HG02943 (cell line): ENCODE results near the gene MTURN.

Source experiments
- ATAC-seq: cut with Tn5 transposase; IDR thresholded peaks from one replicate; pipeline ENCODE4 v1.9.1; 2021; ENCODE audit warnings: mild to moderate bottlenecking, low read depth, moderate library complexity; ENCODE audit not compliant: unreplicated experiment

The MTURN gene

DNA sequence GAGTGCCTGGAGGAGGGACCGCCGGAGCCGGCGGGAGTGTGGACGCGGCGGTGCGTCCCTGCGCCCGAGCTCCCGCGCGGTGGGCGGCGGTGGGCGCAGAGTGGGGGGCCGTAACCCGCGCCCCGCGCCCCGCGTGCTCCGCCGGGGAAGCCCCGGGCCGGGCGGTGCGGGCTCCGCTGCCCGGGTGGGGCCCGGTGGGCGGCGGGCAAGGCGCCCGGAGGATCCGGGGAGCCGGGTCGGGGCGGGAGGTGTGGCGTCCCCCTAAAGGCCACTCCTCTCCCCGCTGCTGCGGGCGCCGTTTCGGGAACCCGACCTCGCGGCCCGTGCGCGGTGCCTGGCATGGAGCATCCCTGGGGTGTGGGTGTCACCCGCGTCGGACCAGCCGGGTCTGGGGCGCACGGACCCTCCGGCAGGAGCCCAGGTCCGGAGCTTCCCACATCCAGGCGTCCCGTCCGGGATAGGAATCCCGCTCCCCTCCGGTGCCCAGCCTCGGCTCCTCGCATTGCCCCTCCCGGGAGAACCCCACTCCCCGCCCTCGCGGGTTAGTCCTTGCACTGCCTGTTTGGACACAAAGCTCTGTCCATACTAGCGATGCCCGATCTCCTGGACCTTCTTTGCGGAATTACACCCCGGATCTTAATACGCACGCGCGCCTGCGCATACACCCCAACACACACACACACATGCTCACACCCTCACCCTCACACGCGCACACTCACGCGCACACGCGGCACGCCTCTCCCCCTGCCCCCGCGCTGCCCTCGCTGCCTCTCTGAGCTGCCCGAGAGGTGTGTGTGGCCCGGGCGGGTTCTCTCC is 723 bp downstream of the MTURN start:
- ATAC-seq, result peak; percentile 24

DNA sequence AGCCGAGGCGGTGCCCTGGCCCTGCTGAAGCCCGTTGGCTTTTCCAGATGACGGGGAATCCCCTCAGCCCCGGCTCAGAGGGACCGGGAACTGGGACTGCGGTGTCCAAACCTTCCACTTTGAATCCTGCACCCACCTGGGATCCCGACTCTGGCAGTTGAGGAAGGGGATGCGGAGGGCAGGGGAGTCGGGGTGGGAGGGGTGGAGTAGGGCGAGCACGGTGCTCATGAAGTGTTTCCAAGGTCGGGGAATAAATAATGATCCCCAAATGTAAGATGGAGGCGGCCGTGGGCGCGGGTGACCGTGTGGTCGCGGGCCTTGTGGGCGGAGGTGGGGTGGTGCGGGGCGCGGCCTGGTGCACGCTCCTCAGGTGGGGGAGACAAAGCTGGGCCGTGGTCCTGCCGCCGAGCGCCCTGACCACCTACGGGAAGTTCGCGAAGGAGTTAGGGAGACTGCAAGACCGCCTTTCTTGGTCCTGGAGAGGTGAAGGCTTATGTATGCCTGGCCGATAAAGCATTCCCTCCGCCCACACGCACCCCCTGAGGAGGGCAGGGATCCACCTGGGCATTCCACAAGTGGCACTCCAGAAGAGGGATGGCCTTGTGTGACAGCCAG is 1.4 kb downstream of the MTURN start:
- ATAC-seq, result no peak

DNA sequence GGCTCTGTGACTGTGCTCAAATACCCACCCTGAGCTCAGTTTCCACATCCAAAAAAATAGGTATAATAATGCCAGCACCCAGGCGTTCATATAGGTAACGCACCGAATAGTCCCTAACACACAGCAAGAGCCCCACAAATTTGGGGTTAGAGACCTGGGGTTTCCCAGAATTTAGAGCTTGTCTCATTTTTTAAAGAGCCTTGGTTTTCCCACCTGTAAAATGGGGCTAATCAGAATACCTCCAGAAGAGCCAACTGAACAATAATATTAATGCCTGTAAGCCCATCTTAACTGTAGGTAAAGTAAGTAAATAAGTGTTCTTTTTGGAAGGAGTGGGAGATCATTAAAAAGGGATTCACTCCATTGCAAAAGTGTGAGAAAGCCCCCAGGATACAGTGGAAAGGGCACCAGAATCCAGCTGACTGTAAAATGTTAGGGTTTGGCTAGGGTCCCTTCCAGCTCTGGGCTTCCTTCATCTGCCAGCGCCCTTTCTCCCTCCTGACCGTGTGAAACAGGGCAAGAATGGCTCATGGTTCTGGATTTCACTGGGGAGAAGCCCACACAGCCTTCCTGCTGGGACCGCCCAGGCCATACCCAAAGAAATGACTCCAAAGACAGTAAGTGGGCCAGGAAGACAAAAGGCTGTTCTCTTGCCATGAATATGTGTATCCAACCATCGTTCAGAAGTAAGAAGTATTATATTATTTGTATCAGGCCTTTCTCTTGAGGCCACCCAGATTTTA is 2.1 kb downstream of the MTURN start:
- no peak for ATAC-seq

DNA sequence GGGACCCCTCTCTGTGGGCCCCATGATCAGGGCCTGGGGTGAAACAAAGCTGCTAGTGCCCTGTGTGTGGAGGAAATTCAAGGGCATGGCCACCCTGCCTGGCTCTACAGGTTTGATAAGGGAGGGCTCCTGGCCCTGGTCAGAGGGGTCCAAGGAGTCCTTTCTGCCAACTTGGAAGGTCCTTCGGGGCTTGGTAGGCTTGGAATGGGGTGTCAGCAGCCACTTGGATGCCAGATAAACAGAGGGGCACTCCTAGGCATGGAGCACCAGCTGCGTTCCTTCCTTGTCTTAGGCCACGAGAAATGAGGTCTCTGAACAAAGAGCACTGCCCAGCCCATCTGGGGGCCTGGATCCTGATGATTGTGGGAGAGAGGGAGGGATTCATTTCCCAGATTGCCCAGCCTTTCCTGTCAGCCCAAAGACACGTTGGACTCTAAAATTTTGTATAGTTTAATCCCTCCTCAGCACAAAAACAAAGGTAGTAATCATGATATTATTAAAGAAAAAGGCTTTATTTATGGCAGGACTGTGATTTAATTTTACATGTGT is 5.1 kb downstream of the MTURN start:
- no peak for ATAC-seq

DNA sequence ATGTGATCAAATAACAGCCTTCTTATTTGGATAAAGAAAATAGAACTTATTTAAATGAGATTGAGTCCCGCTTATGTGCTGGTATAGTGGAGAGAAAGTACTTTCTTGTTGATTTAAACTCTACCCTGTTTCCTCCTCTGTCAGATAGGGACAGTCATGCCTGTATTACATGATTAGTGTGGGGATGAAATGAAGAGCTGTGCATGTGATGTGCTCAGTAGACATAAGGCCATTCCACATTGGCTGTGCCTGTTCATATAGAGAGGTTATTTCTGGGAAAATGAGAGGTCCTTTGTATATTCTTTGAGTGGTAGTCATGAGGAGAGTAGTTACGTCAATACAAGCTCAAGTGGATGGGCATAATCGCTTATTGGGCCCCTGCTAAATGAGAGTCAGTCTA is 5.7 kb downstream of the MTURN start:
- no peak for ATAC-seq

DNA sequence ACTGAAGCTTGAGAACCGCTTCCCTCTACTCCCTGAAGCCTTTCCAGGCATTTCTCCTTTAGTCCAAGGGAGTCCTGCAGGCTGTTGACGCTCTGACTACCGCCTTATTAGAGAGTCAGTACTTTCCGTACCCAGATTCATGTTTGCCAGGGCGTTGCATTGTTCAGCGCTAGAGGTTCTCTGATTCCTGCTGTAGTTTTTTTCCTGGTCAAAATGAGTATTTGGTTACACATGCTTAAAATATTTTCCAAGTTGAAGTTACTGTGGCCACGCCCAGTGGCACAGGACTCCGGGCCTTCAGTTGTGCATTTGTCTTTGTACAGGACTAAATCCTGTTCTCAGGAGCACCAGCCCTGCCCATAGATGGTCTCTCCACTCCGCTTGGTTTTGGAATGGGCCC is 7.9 kb downstream of the MTURN start:
- ATAC-seq, result no peak

DNA sequence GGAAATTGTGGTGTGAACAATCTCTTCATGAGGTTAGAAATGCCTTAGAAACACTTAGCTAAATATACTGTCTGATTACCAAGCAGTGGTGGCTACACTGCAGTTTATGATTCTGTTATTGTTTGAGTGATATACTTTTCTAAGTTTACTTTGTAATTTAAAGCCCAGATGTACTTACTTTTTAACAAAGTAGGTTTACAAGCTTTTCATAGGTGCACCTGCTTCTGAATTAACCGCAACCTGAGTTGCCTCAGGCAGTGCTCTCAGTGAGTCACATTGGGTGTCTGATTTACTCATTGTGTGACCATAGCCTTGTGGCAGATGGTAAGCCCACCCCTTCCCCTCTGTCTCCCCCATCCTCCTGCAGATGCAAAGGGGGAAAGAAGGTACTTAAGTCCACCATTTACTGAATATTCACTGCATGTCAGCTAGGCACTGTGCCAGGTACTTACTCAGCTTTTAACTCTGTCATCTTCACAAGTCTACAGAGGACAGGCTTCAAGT is 9.0 kb downstream of the MTURN start:
- ATAC-seq, result no peak

DNA sequence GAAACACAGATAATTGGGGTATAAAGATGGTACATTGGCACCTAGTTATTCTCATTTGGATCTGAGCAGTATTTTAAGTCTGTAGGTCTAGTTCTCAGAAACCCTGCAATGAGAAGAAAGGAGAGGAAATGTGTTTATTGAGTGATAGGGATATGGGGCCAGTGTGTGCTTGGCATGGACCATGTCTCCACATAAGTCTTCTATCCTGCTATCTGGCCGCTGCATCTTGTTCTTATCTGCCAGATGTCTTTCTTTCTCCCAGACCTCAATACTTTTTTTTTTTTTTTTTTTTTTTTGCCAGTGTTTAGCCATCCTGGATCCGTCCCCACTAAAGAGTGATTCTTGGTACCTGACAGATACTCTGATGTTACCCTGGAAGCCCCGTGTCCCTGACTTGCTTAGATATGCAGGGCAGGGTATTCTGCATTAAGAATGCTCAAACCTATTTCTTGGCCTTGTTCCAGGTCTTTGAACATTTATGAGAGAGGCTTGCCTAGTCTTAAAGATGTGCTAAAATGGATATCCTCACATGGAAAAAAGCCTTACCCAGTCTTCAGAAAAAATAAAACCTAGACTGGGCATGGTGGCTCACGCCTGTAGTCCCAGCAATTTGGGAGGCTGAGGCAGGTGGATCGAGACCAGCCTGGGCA is 10.0 kb downstream of the MTURN start:
- ATAC-seq, result no peak

DNA sequence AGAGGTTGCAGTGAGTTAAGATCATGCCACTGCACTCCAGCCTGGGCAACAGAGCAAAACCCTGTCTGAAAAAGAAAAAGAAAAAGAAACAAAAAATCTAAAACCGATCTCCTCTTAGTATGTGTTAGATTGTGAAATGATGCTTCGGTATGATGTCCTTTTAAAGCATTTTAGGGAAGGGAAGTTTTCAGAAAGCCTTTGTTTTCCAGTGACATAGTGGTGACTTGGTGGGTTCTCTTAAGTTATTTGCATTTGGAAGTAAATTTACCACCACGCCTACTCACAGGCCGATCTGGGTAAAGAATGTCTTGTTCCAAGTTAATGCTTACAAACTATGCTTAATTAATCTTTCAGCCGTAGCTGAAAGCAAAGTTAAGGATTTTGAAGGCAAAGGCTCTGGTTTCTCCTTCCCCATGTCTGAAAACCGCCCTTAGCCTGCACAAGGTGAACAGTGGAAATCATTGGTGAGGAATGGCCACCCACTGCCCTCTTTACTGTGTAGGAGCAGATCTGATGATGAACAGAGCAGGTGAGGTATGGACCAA is 10.7 kb downstream of the MTURN start:
- ATAC-seq, result no peak

DNA sequence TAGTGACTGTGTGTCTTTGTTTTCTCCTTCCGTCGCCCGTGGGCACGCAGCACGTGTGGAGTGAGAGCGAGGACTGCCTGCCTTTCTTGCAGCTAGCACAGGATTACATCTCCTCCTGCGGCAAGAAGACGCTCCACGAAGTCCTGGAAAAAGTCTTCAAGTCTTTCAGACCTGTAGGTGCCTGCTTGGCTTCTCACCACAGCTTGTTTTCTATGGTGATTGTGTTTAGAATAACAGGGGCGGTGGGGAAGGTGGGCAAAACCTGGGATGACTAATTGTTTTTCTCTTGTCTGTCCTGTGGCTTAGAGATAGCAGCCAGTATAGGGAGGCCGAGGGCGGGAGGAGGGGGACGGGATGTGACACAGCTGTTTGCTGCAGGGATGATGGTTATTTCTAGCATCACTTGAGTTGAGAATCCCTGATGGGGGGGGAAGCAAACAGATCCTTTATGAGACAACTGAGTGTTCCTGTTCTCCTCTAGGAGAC is 11.4 kb downstream of the MTURN start:
- ATAC-seq, result no peak

DNA sequence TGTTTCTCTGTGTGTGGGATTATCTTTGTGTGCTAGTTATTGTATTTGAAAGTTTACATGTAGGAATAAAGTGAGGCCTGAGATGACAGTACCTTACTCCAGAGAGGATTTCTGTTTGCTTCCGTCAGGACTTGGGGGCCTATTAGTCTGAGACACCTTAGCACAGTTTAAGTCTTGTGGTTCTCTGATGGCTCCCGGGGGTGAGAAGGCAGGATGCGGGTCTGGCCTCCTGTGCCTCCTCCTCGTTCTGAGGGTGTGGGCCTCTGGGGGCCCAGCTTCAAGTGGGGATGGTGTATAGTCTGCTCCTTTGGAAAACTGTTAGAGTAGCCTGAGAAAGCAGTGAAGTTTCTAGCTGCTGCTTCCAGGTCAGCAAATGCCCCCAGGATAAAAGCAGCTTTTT is 12.4 kb downstream of the MTURN start:
- no peak for ATAC-seq

DNA sequence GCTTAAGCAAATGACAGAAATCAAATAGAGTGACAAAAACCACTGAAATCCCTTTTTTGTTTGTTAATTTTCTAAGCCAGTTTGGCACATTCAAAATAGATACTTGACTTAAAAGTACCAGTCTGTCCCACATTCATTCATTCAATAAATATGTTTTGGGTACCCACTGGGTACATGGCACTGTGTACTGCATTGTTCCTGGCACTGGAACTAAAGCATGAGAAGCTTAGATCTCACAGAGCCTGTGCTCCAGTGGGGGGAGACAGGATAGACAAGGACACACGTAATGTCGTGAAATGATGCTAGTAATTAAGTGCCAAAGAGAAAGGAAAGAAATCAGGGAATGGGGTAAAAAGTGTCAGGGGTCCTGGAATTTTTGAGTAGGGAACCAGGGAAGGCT is 13.0 kb downstream of the MTURN start:
- no peak for ATAC-seq

DNA sequence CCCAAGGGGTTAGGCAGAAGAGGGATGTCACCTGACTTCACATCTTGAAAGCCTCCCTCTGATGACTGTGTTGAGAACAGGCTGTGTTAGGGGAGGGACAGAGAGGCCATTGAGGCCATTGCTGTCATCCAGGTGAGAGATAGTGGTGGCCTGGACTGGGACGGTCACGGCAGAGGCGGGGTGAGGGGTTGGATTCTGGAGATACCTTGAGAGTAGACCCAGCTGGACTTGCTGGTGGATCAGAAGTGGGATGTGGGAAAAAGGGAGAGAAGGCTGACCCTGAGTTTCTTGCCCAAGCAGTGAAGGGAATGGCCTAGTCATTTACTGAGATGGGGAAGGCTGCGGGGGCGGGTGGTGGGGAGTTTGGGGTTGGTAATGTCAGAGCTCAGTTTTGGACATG is 13.6 kb downstream of the MTURN start:
- ATAC-seq, result no peak

DNA sequence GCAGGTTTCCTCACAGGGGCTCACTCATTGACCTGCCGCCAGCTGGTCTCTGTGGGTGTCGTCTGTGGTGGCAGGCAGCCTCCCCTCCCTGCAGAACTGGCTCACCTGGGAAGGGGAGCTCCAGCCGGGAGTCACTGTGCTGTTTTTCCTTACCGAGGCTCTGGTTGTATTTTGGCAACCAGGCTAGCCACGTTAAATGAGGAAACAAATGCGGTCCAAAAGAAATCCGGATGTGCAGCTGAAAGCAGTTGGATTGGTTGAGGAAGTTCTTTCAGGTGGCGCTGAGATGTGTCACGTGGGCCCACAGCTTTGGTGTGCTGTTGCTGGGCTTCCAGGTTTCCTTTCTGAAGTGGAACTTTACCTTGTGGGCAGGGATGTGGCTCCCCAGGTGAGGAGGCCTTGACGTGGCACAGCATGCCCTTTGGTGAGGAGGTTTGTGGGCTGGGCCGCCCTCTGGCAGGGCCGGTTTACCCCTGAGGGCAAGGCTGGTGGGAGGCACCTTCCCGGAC is 14.2 kb downstream of the MTURN start:
- ATAC-seq, result no peak

DNA sequence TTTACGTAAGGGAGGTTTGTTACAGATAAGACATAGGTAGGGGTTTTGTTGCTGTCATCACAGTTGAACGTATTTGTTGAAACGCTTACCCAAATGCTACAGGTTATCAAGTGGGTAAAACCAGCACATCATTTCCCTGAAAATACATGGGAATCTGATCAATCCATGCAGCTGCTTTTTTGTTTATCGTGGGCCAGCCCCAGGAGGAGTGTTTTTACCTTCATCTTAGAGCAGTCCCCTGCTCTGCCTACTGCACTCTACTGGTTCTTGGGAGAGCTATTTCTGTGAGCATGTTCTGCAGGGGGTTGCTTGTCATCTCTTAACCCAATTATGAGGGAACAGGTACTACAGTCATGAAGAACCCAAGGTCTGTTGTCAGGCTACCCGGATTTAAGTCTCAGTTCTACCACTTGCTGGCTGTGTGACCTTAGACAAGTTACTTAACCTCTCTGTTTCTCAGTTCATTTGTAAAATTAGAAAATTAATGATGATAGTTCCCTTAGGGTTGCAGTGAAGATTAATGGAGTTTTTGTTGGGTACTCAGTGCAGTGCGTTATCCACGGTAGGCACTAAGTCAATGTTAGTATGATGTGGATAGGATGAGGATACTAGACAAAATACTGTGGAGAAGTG is 15.0 kb downstream of the MTURN start:
- no peak for ATAC-seq

DNA sequence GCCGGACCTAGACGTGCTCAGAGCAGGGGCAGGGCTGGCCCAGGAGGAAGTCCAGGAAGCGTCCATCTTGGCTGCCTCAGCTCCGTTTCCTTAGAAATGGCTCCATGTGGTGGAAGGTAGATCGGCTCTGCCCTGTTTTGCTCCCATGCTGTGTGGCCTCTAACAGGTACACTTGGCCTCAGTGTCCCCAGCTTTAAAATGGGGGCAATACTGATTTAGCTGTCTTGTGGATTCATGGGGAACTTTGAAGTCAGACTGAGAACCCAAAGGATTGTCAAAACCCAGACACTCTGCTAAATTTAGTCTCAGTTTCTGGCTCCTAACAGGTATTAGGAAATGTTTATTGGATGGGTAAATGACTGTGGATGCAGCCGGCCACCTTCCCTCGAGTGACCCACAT is 15.9 kb downstream of the MTURN start:
- no peak for ATAC-seq

DNA sequence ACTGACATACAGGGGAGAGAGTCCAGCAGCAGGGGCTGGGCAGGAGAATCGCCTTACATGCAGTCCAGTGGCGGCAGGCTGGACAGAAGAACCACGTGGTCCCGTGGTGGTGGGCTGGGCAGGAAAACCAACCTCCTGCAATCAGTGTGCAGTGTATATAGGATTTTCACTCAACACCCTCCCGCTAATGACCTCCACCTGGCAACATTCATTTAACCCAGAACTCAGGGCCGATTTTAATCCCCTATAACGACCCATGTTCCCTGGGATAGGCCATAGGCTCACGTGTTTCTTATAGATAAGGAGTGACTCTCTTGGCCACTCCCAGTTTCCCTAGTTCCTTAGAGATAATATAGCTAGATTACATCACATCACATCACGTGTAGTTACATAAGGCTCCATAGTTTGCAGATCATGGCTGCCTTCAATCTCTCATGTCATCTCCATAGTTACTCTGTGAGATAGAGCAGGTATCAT is 19.4 kb downstream of the MTURN start:
- no peak for ATAC-seq

DNA sequence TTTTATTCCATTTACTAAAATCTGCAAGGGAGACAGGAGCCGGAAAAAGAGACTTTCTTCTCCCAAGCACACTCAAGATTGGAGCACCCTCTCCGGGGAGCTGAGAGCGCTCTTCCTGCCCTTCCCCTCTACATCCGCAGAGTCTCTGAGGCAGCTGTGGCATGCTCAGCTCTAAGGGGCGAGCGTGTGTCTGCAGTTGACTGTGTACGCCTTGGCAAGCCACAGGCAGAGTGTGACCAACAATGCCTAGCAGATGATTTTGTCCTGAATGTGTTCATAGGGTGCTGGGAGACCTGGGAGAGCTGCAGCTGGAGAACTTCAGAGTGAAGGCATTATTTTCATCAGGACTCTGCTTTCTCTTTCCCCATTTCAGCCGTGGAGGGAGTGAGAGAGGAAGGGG is 20.7 kb downstream of the MTURN start:
- ATAC-seq, result no peak

DNA sequence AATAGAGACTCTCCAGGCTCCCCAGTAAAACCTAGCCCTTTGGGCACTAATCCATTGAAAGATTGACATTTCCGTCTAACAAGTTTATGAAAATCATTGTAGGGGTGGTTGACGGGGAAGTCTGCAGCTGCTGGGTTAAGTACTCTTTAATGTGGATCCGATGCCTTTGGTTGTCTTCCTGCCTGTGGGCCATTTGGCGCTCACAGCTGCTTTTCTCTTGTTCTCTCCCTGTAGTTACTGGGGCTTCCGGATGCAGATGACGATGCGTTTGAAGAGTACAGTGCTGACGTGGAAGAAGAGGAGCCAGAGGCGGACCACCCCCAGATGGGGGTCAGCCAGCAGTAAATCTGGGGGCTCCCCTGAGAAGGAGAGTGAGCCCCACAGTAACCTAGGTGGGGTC is 22.4 kb downstream of the MTURN start:
- ATAC-seq, result no peak
